Neural progenitor cell (in vitro differentiated cells): ENCODE measurements around the gene ACE2. TPM values are rescaled to one million over a fixed set of nuclear protein-coding genes. Genes with fewer than 3 reads are reported as not detected.
A peak's percentile ranks its signal among the peaks of the same experiment; 100 is the strongest.

ENCODE experiments used
- DNase-seq: peaks from one replicate; pipeline ENCODE4 v3.0.0-alpha.2; 2016; ENCODE audit warnings: low spot score
- H2AFZ ChIP-seq: fragments of 200-600 bp; sonication (generic); replicated peaks from 2 replicates; pipeline ENCODE4 v1.6.1; 2016; ENCODE audit warnings: antibody characterized with exemption
- H3F3A ChIP-seq: fragments of 200-600 bp; sonication (generic); 2 replicates; pipeline ENCODE4 v1.6.1; 2016; ENCODE audit warnings: antibody characterized with exemption, low read depth
- H3K27ac ChIP-seq: fragments of 200-600 bp; sonication (generic); 2 replicates; pipeline ENCODE4 v1.5.1; 2016; ENCODE audit warnings: mild to moderate bottlenecking
- H3K27me3 ChIP-seq: fragments of 200-600 bp; sonication (generic); 2 replicates; pipeline ENCODE4 v1.6.1; 2016; ENCODE audit warnings: mild to moderate bottlenecking, moderate library complexity
- H3K36me3 ChIP-seq: fragments of 200-600 bp; sonication (generic); 2 replicates; pipeline ENCODE4 v1.5.1; 2016
- H3K4me1 ChIP-seq: fragments of 200-600 bp; sonication (generic); 2 replicates; pipeline ENCODE4 v1.6.1; 2016; ENCODE audit warnings: mixed run types
- H3K4me2 ChIP-seq: fragments of 200-600 bp; sonication (generic); 2 replicates; pipeline ENCODE4 v1.6.1; 2016
- H3K4me3 ChIP-seq: fragments of 200-600 bp; sonication (generic); 2 replicates; pipeline ENCODE4 v1.5.1; 2016
- H3K79me2 ChIP-seq: fragments of 200-600 bp; sonication (generic); 2 replicates; pipeline ENCODE4 v1.6.1; 2016; ENCODE audit warnings: low read depth
- H3K9ac ChIP-seq: fragments of 200-600 bp; sonication (generic); 2 replicates; pipeline ENCODE4 v1.6.1; 2016
- H3K9me3 ChIP-seq: fragments of 200-600 bp; sonication (generic); 2 replicates; pipeline ENCODE4 v1.5.1; 2016; ENCODE audit warnings: low read depth
- H4K20me1 ChIP-seq: fragments of 200-600 bp; sonication (generic); 2 replicates; pipeline ENCODE4 v1.6.1; 2016; ENCODE audit warnings: low read depth
- H3K27ac Mint-ChIP-seq: 3 replicates; pipeline ENCODE4 v1.8.0; 2021; ENCODE audit warnings: mixed read lengths
- H3K27me3 Mint-ChIP-seq: 2 replicates; pipeline ENCODE4 v1.8.0; 2022; ENCODE audit warnings: low read depth, mild to moderate bottlenecking, inconsistent platforms, moderate library complexity, mixed read lengths; ENCODE audit not compliant: insufficient read depth
- H3K36me3 Mint-ChIP-seq: 3 replicates; pipeline ENCODE4 v1.8.0; 2021; ENCODE audit warnings: mixed read lengths
- H3K4me1 Mint-ChIP-seq: 3 replicates; pipeline ENCODE4 v1.8.0; 2021; ENCODE audit warnings: mixed read lengths
- H3K4me3 Mint-ChIP-seq: 3 replicates; pipeline ENCODE4 v1.8.0; 2021; ENCODE audit warnings: mild to moderate bottlenecking, moderate library complexity, mixed read lengths
- H3K9me3 Mint-ChIP-seq: 3 replicates; pipeline ENCODE4 v1.8.0; 2020; ENCODE audit warnings: mixed read lengths
- EZH2 ChIP-seq: fragments of 200-600 bp; sonication (generic); IDR thresholded peaks from 2 replicates; pipeline ENCODE4 v1.6.1; 2017; ENCODE audit warnings: antibody characterized with exemption, mild to moderate bottlenecking, moderate library complexity
- EZH2phosphoT487 ChIP-seq: fragments of 200-600 bp; sonication (generic); IDR thresholded peaks from 2 replicates; pipeline ENCODE4 v1.6.1; 2017; ENCODE audit warnings: antibody characterized with exemption
- total RNA-seq: library from RNA; depleted of rRNA; stranded (reverse); fragments of >200 nt; gene quantifications from 2 replicates; pipeline ENCODE4 v1.2.3, GENCODE V29; 2015; ENCODE audit warnings: low replicate concordance
- TF ChIP-seq, protein P1 (sequence below): fragments of 200-600 bp; sonication (generic); IDR thresholded peaks from 2 replicates; pipeline ENCODE4 v1.5.1; 2017; ENCODE audit warnings: antibody characterized with exemption, mild to moderate bottlenecking

ACE2 gene
- total RNA-seq, 1 donor from 2014 or later = 0.17 TPM

DNA sequence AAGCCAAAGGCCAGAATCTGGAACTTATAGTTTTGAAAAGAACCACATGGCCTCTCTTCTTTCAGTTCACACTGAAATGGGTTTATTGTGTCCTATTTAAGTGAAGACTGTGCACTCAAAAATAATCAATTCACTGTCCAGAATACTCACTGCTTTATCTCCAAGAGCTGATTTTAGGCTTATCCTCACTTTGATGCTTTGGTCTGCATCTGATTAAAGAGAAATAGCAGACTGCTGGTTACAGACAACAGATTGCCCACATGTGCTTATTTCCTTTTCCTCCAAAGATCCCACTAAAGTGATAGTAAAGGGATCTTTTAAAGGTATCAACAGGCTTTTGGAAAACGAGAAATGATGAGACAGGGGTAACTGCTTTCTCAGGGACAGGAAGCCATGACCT, 30.6 kb downstream of the ACE2 start:
- H3K79me2 ChIP-seq = no peaks in the 10 kb centered on the region
- Mint-ChIP-seq H3K4me1 (peaks cover 30% of the 10 kb centered on the region), H3K4me3 (no peak overlapping the region), H3K27me3 (peaks cover 7% of the 10 kb centered on the region), H3K27ac (no peak overlapping the region), H3K9me3 (no peaks in the 10 kb centered on the region), H3K36me3 (no peaks in the 10 kb centered on the region)
- peak overlapping the region; percentile 78 for H2AFZ ChIP-seq
- no peak for DNase-seq
- H3K36me3 ChIP-seq = no peaks in the 10 kb centered on the region
- no peaks in the 10 kb centered on the region for H3K9me3 ChIP-seq
- no peak overlapping the region for H3K27ac ChIP-seq
- TF ChIP-seq, protein P1, sequence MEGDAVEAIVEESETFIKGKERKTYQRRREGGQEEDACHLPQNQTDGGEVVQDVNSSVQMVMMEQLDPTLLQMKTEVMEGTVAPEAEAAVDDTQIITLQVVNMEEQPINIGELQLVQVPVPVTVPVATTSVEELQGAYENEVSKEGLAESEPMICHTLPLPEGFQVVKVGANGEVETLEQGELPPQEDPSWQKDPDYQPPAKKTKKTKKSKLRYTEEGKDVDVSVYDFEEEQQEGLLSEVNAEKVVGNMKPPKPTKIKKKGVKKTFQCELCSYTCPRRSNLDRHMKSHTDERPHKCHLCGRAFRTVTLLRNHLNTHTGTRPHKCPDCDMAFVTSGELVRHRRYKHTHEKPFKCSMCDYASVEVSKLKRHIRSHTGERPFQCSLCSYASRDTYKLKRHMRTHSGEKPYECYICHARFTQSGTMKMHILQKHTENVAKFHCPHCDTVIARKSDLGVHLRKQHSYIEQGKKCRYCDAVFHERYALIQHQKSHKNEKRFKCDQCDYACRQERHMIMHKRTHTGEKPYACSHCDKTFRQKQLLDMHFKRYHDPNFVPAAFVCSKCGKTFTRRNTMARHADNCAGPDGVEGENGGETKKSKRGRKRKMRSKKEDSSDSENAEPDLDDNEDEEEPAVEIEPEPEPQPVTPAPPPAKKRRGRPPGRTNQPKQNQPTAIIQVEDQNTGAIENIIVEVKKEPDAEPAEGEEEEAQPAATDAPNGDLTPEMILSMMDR = no peak
- TF ChIP-seq EZH2 (no peak), EZH2phosphoT487 (no peak)
- no peak overlapping the region for H3K4me2 ChIP-seq
- H3K9ac ChIP-seq = no peak overlapping the region
- H4K20me1 ChIP-seq = no peaks in the 10 kb centered on the region
- peaks cover 44% of the 10 kb centered on the region for H3K4me1 ChIP-seq
- H3F3A ChIP-seq = peaks cover 16% of the 10 kb centered on the region
- no peak overlapping the region for H3K4me3 ChIP-seq
- no peaks in the 10 kb centered on the region for H3K27me3 ChIP-seq

DNA sequence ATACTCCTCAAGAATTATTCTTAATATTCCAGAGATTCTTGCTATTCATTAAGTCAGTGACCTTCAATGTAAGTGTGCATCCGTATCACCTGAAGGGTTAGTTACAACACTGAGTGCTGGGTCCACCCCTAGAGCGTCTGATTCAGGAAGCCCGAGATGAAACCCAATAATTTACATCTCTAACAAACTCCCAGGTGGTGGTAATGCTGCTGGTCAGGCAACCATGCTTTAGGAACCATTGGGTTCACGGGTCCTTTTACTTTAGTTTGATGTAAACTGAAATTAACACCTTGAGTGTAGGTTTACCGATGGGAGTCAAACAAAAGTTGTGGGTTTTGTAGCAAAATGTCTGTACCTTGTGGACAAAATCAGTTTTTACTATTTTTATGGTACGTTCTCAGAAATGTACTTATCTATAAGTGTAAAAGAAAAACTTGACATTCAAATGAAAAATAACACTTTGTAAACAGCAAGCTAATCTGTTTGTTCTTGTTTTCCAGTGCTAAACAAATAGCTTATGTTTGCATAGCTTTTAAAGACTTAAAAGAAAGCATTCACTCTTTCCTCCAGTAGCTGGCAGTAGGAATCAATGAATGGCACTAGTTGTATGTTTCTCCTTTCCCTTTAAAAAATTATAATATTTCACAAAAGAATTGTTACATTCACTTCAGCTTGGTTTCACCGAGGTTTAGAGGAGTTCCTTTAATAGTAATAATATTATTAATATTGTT, 32.7 kb downstream of the ACE2 start:
- Mint-ChIP-seq H3K27me3 (peaks cover 3% of the 10 kb centered on the region), H3K9me3 (no peaks in the 10 kb centered on the region), H3K4me1 (peaks cover 41% of the 10 kb centered on the region), H3K27ac (no peak overlapping the region), H3K36me3 (no peaks in the 10 kb centered on the region), H3K4me3 (no peak overlapping the region)
- no peak overlapping the region for H2AFZ ChIP-seq
- H4K20me1 ChIP-seq = no peaks in the 10 kb centered on the region
- TF ChIP-seq, protein P1 = peak; percentile 44
- no peak for TF ChIP-seq EZH2
- no peak overlapping the region for H3K9ac ChIP-seq
- no peak for DNase-seq
- H3K27me3 ChIP-seq = no peaks in the 10 kb centered on the region
- H3K4me1 ChIP-seq = peaks cover 40% of the 10 kb centered on the region
- H3K4me3 ChIP-seq = no peak overlapping the region
- no peaks in the 10 kb centered on the region for H3K9me3 ChIP-seq
- no peak overlapping the region for H3K27ac ChIP-seq
- no peaks in the 10 kb centered on the region for H3K36me3 ChIP-seq
- H3K79me2 ChIP-seq = no peaks in the 10 kb centered on the region
- peaks cover 16% of the 10 kb centered on the region for H3F3A ChIP-seq
- no peak overlapping the region for H3K4me2 ChIP-seq

DNA sequence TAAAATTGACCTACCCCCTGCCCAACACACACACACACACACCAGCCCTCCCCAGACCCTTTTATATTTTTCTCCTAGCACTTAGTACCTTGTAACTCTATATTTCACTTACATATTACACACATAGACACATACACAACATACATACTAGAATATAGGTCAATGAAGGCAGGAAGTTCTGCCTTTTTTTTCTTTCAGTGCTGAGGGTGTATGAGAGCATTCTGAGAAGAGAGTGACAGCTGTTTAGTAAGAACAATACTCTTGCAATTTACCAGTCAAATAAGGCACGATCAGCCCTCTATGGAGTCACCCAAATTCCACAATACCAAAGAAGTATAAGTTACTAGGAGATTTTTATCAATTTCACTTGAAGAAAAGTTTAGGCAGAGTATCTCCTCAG, 33.5 kb downstream of the ACE2 start:
- H3K4me3 Mint-ChIP-seq = no peak overlapping the region
- peaks cover 44% of the 10 kb centered on the region for H3K4me1 Mint-ChIP-seq

More for the DNA sequence above, 33.5 kb downstream of the ACE2 start:
- Histone ChIP-seq H3K79me2 (no peaks in the 10 kb centered on the region), H3K27ac (no peak overlapping the region), H3K4me1 (peaks cover 40% of the 10 kb centered on the region), H3K4me3 (no peak overlapping the region), H2AFZ (peak overlapping the region; percentile 6), H3K36me3 (no peaks in the 10 kb centered on the region), H3K9me3 (no peaks in the 10 kb centered on the region), H3K27me3 (no peaks in the 10 kb centered on the region), H3K4me2 (peak overlapping the region; percentile 21), H4K20me1 (no peaks in the 10 kb centered on the region), H3K9ac (no peak overlapping the region), H3F3A (peaks cover 16% of the 10 kb centered on the region)
- peaks cover 3% of the 10 kb centered on the region for H3K27me3 Mint-ChIP-seq
- peak overlapping the region; percentile 43 for H3K27ac Mint-ChIP-seq
- no peak for DNase-seq
- no peaks in the 10 kb centered on the region for H3K9me3 Mint-ChIP-seq
- TF ChIP-seq, protein P1 = no peak
- H3K36me3 Mint-ChIP-seq = no peaks in the 10 kb centered on the region
